Stimulated activated CD4-positive, alpha-beta T cell treated with anti-CD3 and anti-CD28 coated beads, Interleukin-12 subunit alpha, Interleukin-12 subunit beta, amount 100 ng/mL, for 4 hours (primary cell): ENCODE measurements around the gene HAUS3.
"Not testable (repeated sequence)": the region's sequence is repeated elsewhere in the genome, so short reads cannot be mapped to it uniquely, and the experiment has no call there.

ENCODE experiments used
- DNase-seq: peaks from one replicate; pipeline ENCODE4 v3.0.0-alpha.2; 2020

HAUS3 gene

GRCh38 chr4:2212831-2213230, 29.1 kb downstream of the HAUS3 start:
- no peak for DNase-seq

DNA sequence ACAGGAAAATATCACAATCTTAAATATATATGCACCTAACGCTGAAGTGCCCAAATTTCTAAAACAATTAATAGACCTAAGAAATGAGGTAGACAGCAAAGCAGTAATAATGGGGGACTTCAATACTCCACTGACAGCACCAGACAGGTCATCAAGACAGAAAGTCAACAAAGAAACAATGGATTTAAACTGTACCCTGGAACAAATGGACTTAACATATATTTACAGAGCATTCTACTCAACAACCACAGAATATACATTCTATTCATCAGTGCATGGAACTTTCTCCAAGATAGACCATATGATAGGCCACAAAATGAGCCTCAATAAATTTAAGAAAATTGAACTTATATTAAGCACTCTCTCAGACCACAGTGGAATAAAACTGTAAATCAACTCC, 39.1 kb downstream of the HAUS3 start:
- DNase-seq = not testable (repeated sequence)

GRCh38 chr4:2194496-2194895, 47.4 kb downstream of the HAUS3 start:
- DNase-seq = no peak

GRCh38 chr4:2193326-2193725, 48.6 kb downstream of the HAUS3 start:
- DNase-seq = no peak

GRCh38 chr4:2186865-2187172, 55.1 kb downstream of the HAUS3 start:
- no peak for DNase-seq

- no peak for DNase-seq
Measured at GRCh38 chr4:2186133-2186864, 55.6 kb downstream of the HAUS3 start.

DNA sequence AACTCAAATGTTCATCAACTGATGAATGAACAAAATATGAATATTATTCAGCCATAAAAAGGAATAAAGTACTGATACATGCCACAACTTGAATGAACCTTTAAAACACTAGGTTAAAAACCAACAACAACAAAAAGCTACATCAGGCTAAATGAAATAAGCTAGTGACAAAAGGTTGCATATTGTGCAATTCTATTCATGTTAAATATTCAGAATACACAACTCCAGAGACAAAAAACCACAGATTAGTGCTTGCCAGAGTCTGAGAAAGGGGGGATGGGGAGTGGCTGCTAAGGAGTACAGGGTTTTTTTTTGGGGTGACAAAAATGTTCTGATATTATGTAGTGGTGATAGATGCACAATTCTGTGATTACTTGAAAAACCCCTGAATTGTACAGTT, 58.5 kb downstream of the HAUS3 start:
- DNase-seq = no peak

GRCh38 chr4:2182994-2183393, 58.9 kb downstream of the HAUS3 start:
- no peak for DNase-seq

GRCh38 chr4:2180410-2180809, 61.5 kb downstream of the HAUS3 start:
- no peak for DNase-seq

DNA sequence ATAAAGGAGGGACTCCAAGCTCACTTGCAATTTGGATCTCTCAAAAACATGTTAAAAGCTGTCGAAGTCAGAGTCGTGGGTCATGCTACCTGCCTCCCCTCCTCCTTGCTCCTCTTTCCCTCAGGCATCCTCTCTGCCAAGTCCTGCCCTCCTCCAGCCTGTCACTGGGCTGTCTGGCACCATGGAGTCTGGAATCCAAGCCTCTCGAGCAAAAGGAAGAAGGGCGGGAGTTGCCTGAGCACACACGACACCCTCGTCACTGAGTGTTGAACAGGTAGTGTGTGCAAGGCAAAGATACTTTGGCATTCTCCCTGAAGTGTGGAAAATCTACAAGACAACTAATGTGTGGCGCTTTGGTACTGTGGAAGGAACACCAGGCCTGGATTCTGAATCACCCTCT, 62.2 kb downstream of the HAUS3 start:
- no peak for DNase-seq

DNA sequence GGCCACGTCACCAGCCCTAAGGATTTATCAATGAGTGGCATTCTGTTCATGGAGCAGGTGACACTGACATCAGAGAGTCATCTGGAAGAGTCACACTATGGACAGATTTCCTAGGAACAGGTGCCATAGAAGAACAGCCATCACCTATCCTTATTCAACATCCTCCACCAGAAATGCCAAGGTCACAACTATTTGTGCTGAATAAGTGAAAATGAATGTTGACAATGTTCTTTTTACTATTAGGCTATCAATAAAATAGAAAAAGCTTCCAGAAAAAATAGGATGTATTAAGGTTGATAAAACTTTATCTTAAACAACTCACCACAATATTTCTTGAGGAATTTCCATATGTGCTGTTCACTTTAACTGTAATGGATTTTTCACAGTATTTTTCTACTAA, 62.9 kb downstream of the HAUS3 start:
- no peak for DNase-seq
